HG03039 (cell line): ENCODE data around the gene FXR1.
"Not testable (repeated sequence)": the region's sequence is repeated elsewhere in the genome, so short reads cannot be mapped to it uniquely, and the experiment has no call there.

ENCODE experiments used
- ATAC-seq: cut with Tn5 transposase; IDR thresholded peaks from one replicate; pipeline ENCODE4 v1.9.1; 2021; ENCODE audit warnings: mild to moderate bottlenecking, moderate library complexity; ENCODE audit not compliant: unreplicated experiment

FXR1 gene

GRCh38 chr3:180912304-180913296, at the start of gene FXR1:
TSS of gene FXR1 (plus strand) at chr3:180912670. CDS start at chr3:180912686, 16 bp downstream.
- peak; percentile 99 for ATAC-seq

- no peak for ATAC-seq
Observed at GRCh38 chr3:180870008-180870699, 42.3 kb upstream of the FXR1 start.

- no peak for ATAC-seq
Observed at GRCh38 chr3:180871901-180872300, 40.6 kb upstream of the FXR1 start.

GRCh38 chr3:180872430-180872829, 40.0 kb upstream of the FXR1 start:
- not testable (repeated sequence) for ATAC-seq

GRCh38 chr3:180875124-180875698, 37.3 kb upstream of the FXR1 start:
- ATAC-seq: no peak

GRCh38 chr3:180881065-180881801, 31.2 kb upstream of the FXR1 start:
- ATAC-seq: no peak

- no peak for ATAC-seq
Observed at GRCh38 chr3:180882115-180882514, 30.4 kb upstream of the FXR1 start.

- no peak for ATAC-seq
Observed at GRCh38 chr3:180888992-180889560, 23.4 kb upstream of the FXR1 start.

GRCh38 chr3:180898572-180898971, 13.9 kb upstream of the FXR1 start:
- no peak for ATAC-seq

- ATAC-seq: no peak
Observed at GRCh38 chr3:180909369-180910127, 2.9 kb upstream of the FXR1 start.

- ATAC-seq: no peak
Observed at GRCh38 chr3:180910823-180911222, 1.6 kb upstream of the FXR1 start.

- peak; percentile 1 for ATAC-seq
Observed at GRCh38 chr3:180911876-180912303, 580 bp upstream of the FXR1 start.

- ATAC-seq: no peak
Observed at GRCh38 chr3:180913581-180914404, 1.3 kb downstream of the FXR1 start.

- no peak for ATAC-seq
Observed at GRCh38 chr3:180918542-180918941, 6.1 kb downstream of the FXR1 start.

GRCh38 chr3:180922242-180922641, 9.8 kb downstream of the FXR1 start:
- ATAC-seq: no peak

- no peak for ATAC-seq
Observed at GRCh38 chr3:180923561-180923960, 11.1 kb downstream of the FXR1 start.

- ATAC-seq: no peak
Observed at GRCh38 chr3:180926526-180926925, 14.1 kb downstream of the FXR1 start.

GRCh38 chr3:180929376-180929775, 16.9 kb downstream of the FXR1 start:
- no peak for ATAC-seq

- no peak for ATAC-seq
Observed at GRCh38 chr3:180930526-180930925, 18.1 kb downstream of the FXR1 start.
